GM06990 (cell line): Measurements from ENCODE around the gene CCR6.

Experiments used
- DNase-seq: peaks from one replicate; pipeline ENCODE4 v3.0.0-alpha.2; 2011; ENCODE audit not compliant: insufficient read length; ENCODE audit errors: extremely low read depth
- H3K27me3 ChIP-seq: replicated peaks from 2 replicates; pipeline ENCODE4 v1.6.0; 2011; ENCODE audit warnings: low read length; ENCODE audit not compliant: control insufficient read depth, insufficient read depth
- H3K36me3 ChIP-seq: 2 replicates; pipeline ENCODE4 v1.5.1; 2011; ENCODE audit warnings: low read length; ENCODE audit not compliant: control insufficient read depth, insufficient read depth
- H3K4me3 ChIP-seq: replicated peaks from 2 replicates; pipeline ENCODE4 v1.5.1; 2011; ENCODE audit warnings: low read depth, mild to moderate bottlenecking, control low read depth, low read length
- TF ChIP-seq, protein P1 (sequence below): IDR thresholded peaks from 2 replicates; pipeline ENCODE4 v1.5.1; 2011; ENCODE audit warnings: low read length, control low read depth, mild to moderate bottlenecking, inconsistent platforms; ENCODE audit not compliant: insufficient read depth, poor library complexity, severe bottlenecking

The CCR6 gene

DNA sequence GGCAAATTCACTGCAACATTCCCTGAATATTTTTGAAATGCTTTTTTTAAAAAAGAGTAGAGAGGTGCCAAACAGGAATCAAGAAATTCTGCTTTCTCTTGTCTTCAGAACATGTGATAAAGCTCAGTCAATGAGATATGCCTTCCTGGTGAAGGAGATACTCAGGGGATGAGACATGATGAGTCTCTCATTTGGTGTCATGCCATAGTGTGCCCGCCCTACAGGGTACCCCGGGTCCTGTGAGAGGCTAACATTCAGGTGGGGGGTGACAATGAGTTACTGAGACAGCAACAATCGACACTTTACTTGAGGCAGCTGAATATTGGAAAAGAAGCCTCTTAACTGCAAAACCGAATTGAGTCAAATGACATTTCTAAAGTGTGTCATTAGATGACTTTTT, 6.7 kb downstream of the CCR6 start:
- H3K4me3 ChIP-seq, result no peak overlapping the region
- no peaks in the 10 kb centered on the region for H3K27me3 ChIP-seq
- TF ChIP-seq, protein P1, sequence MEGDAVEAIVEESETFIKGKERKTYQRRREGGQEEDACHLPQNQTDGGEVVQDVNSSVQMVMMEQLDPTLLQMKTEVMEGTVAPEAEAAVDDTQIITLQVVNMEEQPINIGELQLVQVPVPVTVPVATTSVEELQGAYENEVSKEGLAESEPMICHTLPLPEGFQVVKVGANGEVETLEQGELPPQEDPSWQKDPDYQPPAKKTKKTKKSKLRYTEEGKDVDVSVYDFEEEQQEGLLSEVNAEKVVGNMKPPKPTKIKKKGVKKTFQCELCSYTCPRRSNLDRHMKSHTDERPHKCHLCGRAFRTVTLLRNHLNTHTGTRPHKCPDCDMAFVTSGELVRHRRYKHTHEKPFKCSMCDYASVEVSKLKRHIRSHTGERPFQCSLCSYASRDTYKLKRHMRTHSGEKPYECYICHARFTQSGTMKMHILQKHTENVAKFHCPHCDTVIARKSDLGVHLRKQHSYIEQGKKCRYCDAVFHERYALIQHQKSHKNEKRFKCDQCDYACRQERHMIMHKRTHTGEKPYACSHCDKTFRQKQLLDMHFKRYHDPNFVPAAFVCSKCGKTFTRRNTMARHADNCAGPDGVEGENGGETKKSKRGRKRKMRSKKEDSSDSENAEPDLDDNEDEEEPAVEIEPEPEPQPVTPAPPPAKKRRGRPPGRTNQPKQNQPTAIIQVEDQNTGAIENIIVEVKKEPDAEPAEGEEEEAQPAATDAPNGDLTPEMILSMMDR, result no peak
- no peak for DNase-seq
- no peaks in the 10 kb centered on the region for H3K36me3 ChIP-seq

GRCh38 chr6:167130008-167130677, 7.2 kb downstream of the CCR6 start:
- TF ChIP-seq, protein P1, result no peak
- DNase-seq, result no peak
- Histone ChIP-seq H3K4me3 (no peak overlapping the region), H3K36me3 (no peaks in the 10 kb centered on the region), H3K27me3 (no peaks in the 10 kb centered on the region)

- Histone ChIP-seq H3K36me3 (no peaks in the 10 kb centered on the region), H3K27me3 (no peaks in the 10 kb centered on the region), H3K4me3 (no peak overlapping the region)
- peak; percentile 57 for DNase-seq
- TF ChIP-seq, protein P1, result no peak
Measured at GRCh38 chr6:167130712-167131684, 8.1 kb downstream of the CCR6 start.

- H3K36me3 ChIP-seq, result no peaks in the 10 kb centered on the region
- no peaks in the 10 kb centered on the region for H3K27me3 ChIP-seq
- DNase-seq, result no peak
- no peak overlapping the region for H3K4me3 ChIP-seq
- TF ChIP-seq, protein P1, result no peak
Measured at GRCh38 chr6:167134448-167135328, 11.8 kb downstream of the CCR6 start.

DNA sequence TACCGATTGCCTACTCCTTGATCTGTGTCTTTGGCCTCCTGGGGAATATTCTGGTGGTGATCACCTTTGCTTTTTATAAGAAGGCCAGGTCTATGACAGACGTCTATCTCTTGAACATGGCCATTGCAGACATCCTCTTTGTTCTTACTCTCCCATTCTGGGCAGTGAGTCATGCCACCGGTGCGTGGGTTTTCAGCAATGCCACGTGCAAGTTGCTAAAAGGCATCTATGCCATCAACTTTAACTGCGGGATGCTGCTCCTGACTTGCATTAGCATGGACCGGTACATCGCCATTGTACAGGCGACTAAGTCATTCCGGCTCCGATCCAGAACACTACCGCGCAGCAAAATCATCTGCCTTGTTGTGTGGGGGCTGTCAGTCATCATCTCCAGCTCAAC, 13.5 kb downstream of the CCR6 start:
- TF ChIP-seq, protein P1, result no peak
- Histone ChIP-seq H3K36me3 (no peaks in the 10 kb centered on the region), H3K27me3 (no peaks in the 10 kb centered on the region), H3K4me3 (no peak overlapping the region)
- DNase-seq, result no peak
